Endodermal cell (in vitro differentiated cells): ENCODE results near the gene KCNJ9. TPM values are rescaled to one million over a fixed set of nuclear protein-coding genes. Genes with fewer than 3 reads are reported as not detected.
A peak's percentile ranks its signal among the peaks of the same experiment; 100 is the strongest.

Source experiments
- DNase-seq: peaks from one replicate; pipeline ENCODE4 v3.0.0-alpha.2; 2017
- H3K27ac ChIP-seq: 2 replicates; pipeline ENCODE4 v1.5.1; 2013; ENCODE audit warnings: mild to moderate bottlenecking, low read depth, low read length, moderate library complexity
- H3K27me3 ChIP-seq: 2 replicates; pipeline ENCODE4 v1.6.1; 2013; ENCODE audit warnings: mild to moderate bottlenecking, low read length, moderate library complexity; ENCODE audit not compliant: insufficient read depth, control insufficient read depth, poor library complexity, severe bottlenecking
- H3K36me3 ChIP-seq: 2 replicates; pipeline ENCODE4 v1.7.0; 2013; ENCODE audit warnings: mild to moderate bottlenecking, low read length, moderate library complexity; ENCODE audit not compliant: control insufficient read depth, insufficient read depth
- H3K4me1 ChIP-seq: one replicate; pipeline ENCODE4 v1.7.0; 2013; ENCODE audit warnings: low read length; ENCODE audit not compliant: control insufficient read depth, insufficient read depth
- H3K4me3 ChIP-seq: 2 replicates; pipeline ENCODE4 v1.5.1; 2013; ENCODE audit warnings: mild to moderate bottlenecking, low read length, moderate library complexity
- H3K9ac ChIP-seq: 2 replicates; pipeline ENCODE4 v1.6.1; 2013; ENCODE audit warnings: mild to moderate bottlenecking, low read length, moderate library complexity; ENCODE audit not compliant: poor library complexity, severe bottlenecking; ENCODE audit errors: extremely low read depth
- H3K9me3 ChIP-seq: 2 replicates; pipeline ENCODE4 v1.6.1; 2013; ENCODE audit warnings: mild to moderate bottlenecking, low read length, moderate library complexity; ENCODE audit not compliant: control insufficient read depth
- H3K27ac Mint-ChIP-seq: 2 replicates; pipeline ENCODE4 v1.8.0; 2020; ENCODE audit warnings: mixed read lengths
- H3K27me3 Mint-ChIP-seq: 2 replicates; pipeline ENCODE4 v1.8.0; 2021; ENCODE audit warnings: mild to moderate bottlenecking, mixed read lengths; ENCODE audit not compliant: insufficient read depth
- H3K36me3 Mint-ChIP-seq: 2 replicates; pipeline ENCODE4 v1.8.0; 2020; ENCODE audit warnings: low read depth, mixed read lengths
- H3K4me1 Mint-ChIP-seq: 2 replicates; pipeline ENCODE4 v1.8.0; 2020; ENCODE audit warnings: mixed read lengths
- H3K4me3 Mint-ChIP-seq: 2 replicates; pipeline ENCODE4 v1.8.0; 2020; ENCODE audit warnings: mild to moderate bottlenecking, moderate library complexity, mixed read lengths
- H3K9me3 Mint-ChIP-seq: 2 replicates; pipeline ENCODE4 v1.8.0; 2020; ENCODE audit warnings: mild to moderate bottlenecking, mixed read lengths
- WGBS, 2 experiments: methylation state at CpG; one replicate each; pipeline versions ENCODE4 v1.1.5 to v1.1.7; 2013; ENCODE audit warnings: missing lambda C conversion rate in 2 of 2, mixed read lengths in 1 of 2; ENCODE audit not compliant: insufficient coverage in 1 of 2, insufficient read length in 1 of 2; 5-methylcytosine and 5-hydroxymethylcytosine counted together
- total RNA-seq, 2 donors: library from RNA; stranded (reverse); fragmentation: NEBNext Ultra II Directional in 1 of 2; extraction: Animal tissue kit (Norgen Biotek cat#: 25700) in 1 of 2; gene quantifications; 2 replicates in 1 of 2; 3 replicates in 1 of 2; pipeline ENCODE4 v1.2.1, GENCODE V29; 2021
- TF ChIP-seq, protein P1 (sequence below): fragments of 200-600 bp; sonication (generic); conservative IDR thresholded peaks from 2 replicates; pipeline ENCODE4 v1.5.0; 2021; ENCODE audit warnings: antibody characterized with exemption, mild to moderate bottlenecking

The KCNJ9 gene
- total RNA-seq, 2 donors from 2014 or later = not detected

DNA sequence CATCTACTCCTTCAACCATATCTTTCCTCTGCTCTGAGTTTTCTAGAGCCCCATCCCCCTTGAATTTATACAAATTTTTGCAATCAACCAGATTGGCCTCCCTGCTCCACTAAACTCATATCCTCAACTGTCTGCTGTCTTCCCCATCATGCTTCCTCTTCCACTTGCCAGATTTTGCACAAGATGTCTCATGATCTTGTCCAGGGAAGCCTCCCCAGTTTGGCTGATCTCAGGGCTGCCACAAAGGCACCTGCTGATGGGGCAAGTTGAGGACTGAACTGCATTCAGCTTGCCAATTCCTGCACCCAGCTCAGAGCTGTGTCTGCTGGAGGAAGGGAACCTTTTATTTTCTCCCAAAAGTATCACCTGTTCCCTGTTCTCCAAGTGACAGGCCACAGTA is 3.9 kb upstream of the KCNJ9 start:
- H3K4me3 ChIP-seq = no peak overlapping the region
- H3K36me3 ChIP-seq = no peaks in the 10 kb centered on the region
- Mint-ChIP-seq H3K4me3 (no peak overlapping the region), H3K4me1 (no peaks in the 10 kb centered on the region), H3K9me3 (no peaks in the 10 kb centered on the region), H3K36me3 (no peaks in the 10 kb centered on the region), H3K27me3 (peaks cover 82% of the 10 kb centered on the region), H3K27ac (no peak overlapping the region)
- H3K9me3 ChIP-seq = no peaks in the 10 kb centered on the region
- no peaks in the 10 kb centered on the region for H3K4me1 ChIP-seq
- H3K27me3 ChIP-seq = peaks cover 57% of the 10 kb centered on the region
- TF ChIP-seq, protein P1, sequence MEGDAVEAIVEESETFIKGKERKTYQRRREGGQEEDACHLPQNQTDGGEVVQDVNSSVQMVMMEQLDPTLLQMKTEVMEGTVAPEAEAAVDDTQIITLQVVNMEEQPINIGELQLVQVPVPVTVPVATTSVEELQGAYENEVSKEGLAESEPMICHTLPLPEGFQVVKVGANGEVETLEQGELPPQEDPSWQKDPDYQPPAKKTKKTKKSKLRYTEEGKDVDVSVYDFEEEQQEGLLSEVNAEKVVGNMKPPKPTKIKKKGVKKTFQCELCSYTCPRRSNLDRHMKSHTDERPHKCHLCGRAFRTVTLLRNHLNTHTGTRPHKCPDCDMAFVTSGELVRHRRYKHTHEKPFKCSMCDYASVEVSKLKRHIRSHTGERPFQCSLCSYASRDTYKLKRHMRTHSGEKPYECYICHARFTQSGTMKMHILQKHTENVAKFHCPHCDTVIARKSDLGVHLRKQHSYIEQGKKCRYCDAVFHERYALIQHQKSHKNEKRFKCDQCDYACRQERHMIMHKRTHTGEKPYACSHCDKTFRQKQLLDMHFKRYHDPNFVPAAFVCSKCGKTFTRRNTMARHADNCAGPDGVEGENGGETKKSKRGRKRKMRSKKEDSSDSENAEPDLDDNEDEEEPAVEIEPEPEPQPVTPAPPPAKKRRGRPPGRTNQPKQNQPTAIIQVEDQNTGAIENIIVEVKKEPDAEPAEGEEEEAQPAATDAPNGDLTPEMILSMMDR = no peak
- no peak overlapping the region for H3K27ac ChIP-seq
- DNase-seq = no peak
- H3K9ac ChIP-seq = no peak overlapping the region

DNA sequence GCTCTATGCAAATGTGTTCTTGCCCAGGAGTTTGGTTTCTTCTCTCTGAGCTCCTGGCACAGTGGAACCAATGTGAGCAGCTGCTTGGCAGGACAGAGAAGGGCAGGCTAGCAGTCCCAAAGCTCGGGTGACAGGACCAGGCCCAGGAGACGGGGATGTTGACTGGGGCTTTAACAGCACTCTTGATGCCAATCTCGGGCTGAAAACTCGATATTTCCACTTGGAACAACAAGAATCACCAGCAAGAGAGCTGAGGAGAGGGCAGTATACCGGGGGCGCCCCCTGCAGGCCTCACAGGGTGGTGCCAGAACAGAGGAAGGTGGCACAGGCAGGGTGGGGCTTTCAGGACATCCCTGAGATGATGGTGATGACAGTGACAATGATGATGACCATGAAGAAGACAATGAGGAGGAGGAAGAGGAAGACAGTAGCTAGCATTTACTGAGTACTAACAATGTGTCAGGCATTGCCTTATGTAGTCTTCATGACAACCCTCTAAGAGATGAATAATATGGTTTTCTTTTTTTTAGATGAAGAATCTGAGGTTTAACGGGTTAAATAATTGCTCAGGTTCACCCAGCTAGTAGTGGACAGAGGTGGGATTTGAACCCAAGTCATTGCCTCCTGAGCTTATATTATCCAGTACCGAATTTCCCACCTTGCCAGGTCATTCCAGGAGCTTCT is 2.7 kb upstream of the KCNJ9 start:
- no peak overlapping the region for H3K4me3 ChIP-seq
- Mint-ChIP-seq H3K4me3 (no peak overlapping the region), H3K36me3 (no peaks in the 10 kb centered on the region), H3K27me3 (peaks cover 82% of the 10 kb centered on the region), H3K9me3 (no peaks in the 10 kb centered on the region), H3K27ac (no peak overlapping the region), H3K4me1 (no peaks in the 10 kb centered on the region)
- H3K9me3 ChIP-seq = no peaks in the 10 kb centered on the region
- H3K9ac ChIP-seq = no peak overlapping the region
- peaks cover 68% of the 10 kb centered on the region for H3K27me3 ChIP-seq
- no peak overlapping the region for H3K27ac ChIP-seq
- no peaks in the 10 kb centered on the region for H3K4me1 ChIP-seq
- WGBS, 2 experiments = 30 to 31% methylated on average over 7 to 8 of the region's 8 CpGs
- H3K36me3 ChIP-seq = no peaks in the 10 kb centered on the region
- DNase-seq = peak; percentile 90
- TF ChIP-seq, protein P1 = peak; percentile 98

DNA sequence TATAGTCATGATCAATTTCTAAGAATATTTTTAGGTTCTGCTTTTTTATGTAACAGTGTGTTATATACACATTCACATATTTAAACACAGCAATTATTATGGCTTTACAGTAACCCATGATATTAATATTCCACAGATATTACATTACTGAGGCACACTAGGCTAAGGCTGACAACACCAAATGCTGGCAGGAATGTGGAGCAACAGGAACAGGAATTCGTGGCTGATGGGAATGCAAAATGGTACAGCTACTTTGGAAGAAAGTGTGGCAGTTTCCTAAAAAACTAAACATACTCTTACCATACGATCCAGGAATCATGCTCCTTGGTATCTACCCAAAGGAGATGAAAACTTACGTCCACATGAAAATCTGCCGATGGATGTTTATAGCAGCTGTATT is 1.9 kb upstream of the KCNJ9 start:
- no peak for DNase-seq
- 68 to 72% methylated on average over 4 of the region's 4 CpGs for WGBS, 2 experiments
- Histone ChIP-seq H3K9ac (no peak overlapping the region), H3K9me3 (no peaks in the 10 kb centered on the region), H3K4me3 (no peak overlapping the region), H3K4me1 (no peaks in the 10 kb centered on the region), H3K36me3 (no peaks in the 10 kb centered on the region), H3K27me3 (peaks cover 75% of the 10 kb centered on the region), H3K27ac (no peak overlapping the region)
- Mint-ChIP-seq H3K4me3 (no peak overlapping the region), H3K9me3 (no peaks in the 10 kb centered on the region), H3K36me3 (no peaks in the 10 kb centered on the region), H3K27ac (no peak overlapping the region), H3K4me1 (no peaks in the 10 kb centered on the region), H3K27me3 (peaks cover 85% of the 10 kb centered on the region)
- TF ChIP-seq, protein P1 = no peak
